OCI-LY7 (cell line): ENCODE measurements around the gene HBE1. TPM values are rescaled to one million over a fixed set of nuclear protein-coding genes. Genes with fewer than 3 reads are reported as not detected.

Experiments used
- BruUV-seq: library from RNA; stranded (reverse); fragments of 400-500 nt; replicated peaks from 2 replicates; lab custom pipeline; 2021; lab: Mats Ljungman, UMichigan
- CTCF ChIA-PET: fragments of 300-600 bp; sonication (Branson Sonifier 250); formaldehyde crosslinking; loops from one replicate; lab custom pipeline; 2022; ENCODE audit warnings: antibody characterized with exemption; ENCODE audit not compliant: unreplicated experiment; lab: Charles Lee
- POLR2A ChIA-PET: fragments of 300-600 bp; sonication (Branson Sonifier 250); formaldehyde crosslinking; loops from one replicate; lab custom pipeline; 2022; ENCODE audit warnings: antibody characterized with exemption; lab: Charles Lee
- DNase-seq: peaks from one replicate; pipeline ENCODE4 v3.0.0-alpha.2; 2015; ENCODE audit warnings: low spot score
- H2AFZ ChIP-seq: fragments of 200-600 bp; sonication (generic), shearing (Covaris generic); 2 replicates; pipeline ENCODE4 v1.6.1; 2014; ENCODE audit warnings: mild to moderate bottlenecking, antibody characterized with exemption, low read length, moderate library complexity
- H3K27ac ChIP-seq: fragments of 200-600 bp; sonication (generic); 2 replicates; pipeline ENCODE4 v1.5.1; 2014; ENCODE audit warnings: mixed run types, low read depth, mild to moderate bottlenecking, moderate library complexity, low read length, inconsistent platforms; ENCODE audit not compliant: poor library complexity, severe bottlenecking
- H3K36me3 ChIP-seq: fragments of 200-600 bp; sonication (generic); 2 replicates; pipeline ENCODE4 v1.6.1; 2014; ENCODE audit warnings: mild to moderate bottlenecking, antibody characterized with exemption, low read length, moderate library complexity, mixed read lengths; ENCODE audit not compliant: insufficient read depth
- H3K4me1 ChIP-seq: fragments of 200-600 bp; sonication (generic); 2 replicates; pipeline ENCODE4 v1.5.1; 2014; ENCODE audit warnings: mild to moderate bottlenecking, low read length; ENCODE audit not compliant: insufficient read depth, poor library complexity, severe bottlenecking
- H3K4me2 ChIP-seq: fragments of 200-600 bp; sonication (generic); 2 replicates; pipeline ENCODE4 v1.6.1; 2014; ENCODE audit warnings: mild to moderate bottlenecking, low read length
- H3K4me3 ChIP-seq: fragments of 200-600 bp; sonication (generic); 2 replicates; pipeline ENCODE4 v1.5.1; 2014; ENCODE audit warnings: mild to moderate bottlenecking, low read depth, low read length; ENCODE audit not compliant: poor library complexity, severe bottlenecking
- H3K79me2 ChIP-seq: fragments of 200-600 bp; sonication (generic); 2 replicates; pipeline ENCODE4 v1.6.1; 2016; ENCODE audit warnings: low read depth, mild to moderate bottlenecking, low read length, moderate library complexity, mixed read lengths; ENCODE audit not compliant: insufficient read depth
- H3K9me2 ChIP-seq: fragments of 200-600 bp; sonication (generic); 2 replicates; pipeline ENCODE4 v1.6.1; 2016; ENCODE audit warnings: mild to moderate bottlenecking, low read length, mixed read lengths; ENCODE audit not compliant: insufficient read depth
- H3K9me3 ChIP-seq: fragments of 200-600 bp; sonication (generic); 2 replicates; pipeline ENCODE4 v1.6.1; 2014; ENCODE audit warnings: mild to moderate bottlenecking, mixed run types, low read length, mixed read lengths
- H4K20me1 ChIP-seq: fragments of 200-600 bp; sonication (generic); 2 replicates; pipeline ENCODE4 v1.6.1; 2014; ENCODE audit warnings: mild to moderate bottlenecking, antibody characterized with exemption, low read length, moderate library complexity, mixed read lengths; ENCODE audit not compliant: insufficient read depth
- EZH2phosphoT487 ChIP-seq: fragments of 200-600 bp; sonication (generic); IDR thresholded peaks from 2 replicates; pipeline ENCODE4 v1.6.1; 2018; ENCODE audit warnings: low read depth, borderline replicate concordance, mild to moderate bottlenecking, mixed run types, antibody characterized with exemption, low read length, moderate library complexity, mixed read lengths
- intact Hi-C: fragments of 100-400 bp; cut with micrococcal nuclease; formaldehyde crosslinking; loops from one replicate; pipeline ENCODE4 v1.10.0; 2022; ENCODE audit not compliant: unreplicated experiment
- total RNA-seq, 2 experiments: library from RNA; depleted of rRNA in 1 of 2; stranded (reverse); fragments of >200 nt in 1 of 2; shearing (Covaris generic) in 1 of 2; gene quantifications; 2 replicates each; pipeline ENCODE4 v1.2.3, GENCODE V29; 2014 to 2022
- TF ChIP-seq, protein P1 (sequence below): fragments of 200-600 bp; sonication (generic); conservative IDR thresholded peaks from 2 replicates; pipeline ENCODE4 v1.5.1; 2014; ENCODE audit warnings: mild to moderate bottlenecking, antibody characterized with exemption, low read length, moderate library complexity, mixed read lengths

HBE1 gene
- total RNA-seq, 2 experiments from 2014 or later: not detected

DNA sequence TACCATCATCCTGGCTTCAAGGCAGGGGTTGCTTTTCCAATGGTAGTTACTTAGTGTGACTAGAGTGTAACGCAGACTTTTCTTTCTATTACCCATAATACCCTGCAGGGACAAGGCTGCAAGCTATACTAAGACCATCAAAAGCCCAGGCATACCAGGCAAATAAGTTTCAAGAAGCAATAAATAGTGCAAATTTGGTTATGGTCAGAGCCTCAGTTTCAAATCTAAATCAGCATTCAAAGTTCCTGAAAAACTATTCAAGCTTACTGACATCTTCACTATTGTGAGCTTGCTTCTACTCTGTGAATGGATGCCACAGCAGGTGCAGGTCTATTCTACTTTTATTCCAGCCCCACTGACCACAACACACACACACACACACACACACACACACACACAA, 40.4 kb downstream of the HBE1 start:
- POLR2A ChIA-PET: interaction anchor here (0.6 to 0.7 kb wide), 2 partner anchors 11 to 18 kb away, joined by 3 read pairs; no protein-coding TSS in a partner anchor
- Histone ChIP-seq H4K20me1 (no peaks in the 10 kb centered on the region), H3K4me1 (no peaks in the 10 kb centered on the region), H3K4me2 (no peak overlapping the region), H3K79me2 (no peaks in the 10 kb centered on the region), H3K9me3 (no peaks in the 10 kb centered on the region), H3K9me2 (no peaks in the 10 kb centered on the region), H2AFZ (no peak overlapping the region), H3K27ac (no peak overlapping the region), H3K36me3 (no peaks in the 10 kb centered on the region), H3K4me3 (no peak overlapping the region)
- BruUV-seq: no TSS peak
- CTCF ChIA-PET: no interaction called here
- TF ChIP-seq, protein P1, sequence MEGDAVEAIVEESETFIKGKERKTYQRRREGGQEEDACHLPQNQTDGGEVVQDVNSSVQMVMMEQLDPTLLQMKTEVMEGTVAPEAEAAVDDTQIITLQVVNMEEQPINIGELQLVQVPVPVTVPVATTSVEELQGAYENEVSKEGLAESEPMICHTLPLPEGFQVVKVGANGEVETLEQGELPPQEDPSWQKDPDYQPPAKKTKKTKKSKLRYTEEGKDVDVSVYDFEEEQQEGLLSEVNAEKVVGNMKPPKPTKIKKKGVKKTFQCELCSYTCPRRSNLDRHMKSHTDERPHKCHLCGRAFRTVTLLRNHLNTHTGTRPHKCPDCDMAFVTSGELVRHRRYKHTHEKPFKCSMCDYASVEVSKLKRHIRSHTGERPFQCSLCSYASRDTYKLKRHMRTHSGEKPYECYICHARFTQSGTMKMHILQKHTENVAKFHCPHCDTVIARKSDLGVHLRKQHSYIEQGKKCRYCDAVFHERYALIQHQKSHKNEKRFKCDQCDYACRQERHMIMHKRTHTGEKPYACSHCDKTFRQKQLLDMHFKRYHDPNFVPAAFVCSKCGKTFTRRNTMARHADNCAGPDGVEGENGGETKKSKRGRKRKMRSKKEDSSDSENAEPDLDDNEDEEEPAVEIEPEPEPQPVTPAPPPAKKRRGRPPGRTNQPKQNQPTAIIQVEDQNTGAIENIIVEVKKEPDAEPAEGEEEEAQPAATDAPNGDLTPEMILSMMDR: no peak
- TF ChIP-seq EZH2phosphoT487: no peak
- DNase-seq: no peak
- intact Hi-C loops: no loop called here

DNA sequence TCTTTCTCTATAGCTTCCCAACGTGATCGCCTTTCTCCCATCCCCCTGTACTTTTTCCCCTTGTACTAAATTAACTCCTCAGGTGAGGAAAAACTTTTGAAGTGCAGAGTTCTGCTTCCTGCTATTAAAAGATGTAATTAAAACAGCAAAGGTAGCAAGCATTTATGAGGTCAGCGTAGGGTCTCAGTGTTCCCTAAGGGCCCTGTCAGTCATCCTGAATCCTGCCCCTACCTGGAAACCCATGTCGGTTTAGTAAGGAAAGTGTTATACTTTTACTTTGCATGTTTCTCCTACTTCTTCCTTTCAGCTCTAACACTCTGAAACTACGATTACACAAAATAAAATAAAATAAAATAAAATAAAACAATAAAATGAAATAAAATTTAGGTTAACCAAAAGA, 41.6 kb downstream of the HBE1 start:
- TF ChIP-seq, protein P1: no peak
- no peak for TF ChIP-seq EZH2phosphoT487
- Histone ChIP-seq H3K79me2 (no peaks in the 10 kb centered on the region), H3K36me3 (no peaks in the 10 kb centered on the region), H3K4me3 (no peak overlapping the region), H3K9me2 (no peaks in the 10 kb centered on the region), H3K4me2 (no peak overlapping the region), H3K27ac (no peak overlapping the region), H3K9me3 (no peaks in the 10 kb centered on the region), H2AFZ (no peak overlapping the region), H4K20me1 (no peaks in the 10 kb centered on the region), H3K4me1 (no peaks in the 10 kb centered on the region)
- DNase-seq: no peak
- intact Hi-C loops: no loop called here
- no TSS peak for BruUV-seq
- CTCF ChIA-PET: no interaction called here
- POLR2A ChIA-PET: no interaction called here

DNA sequence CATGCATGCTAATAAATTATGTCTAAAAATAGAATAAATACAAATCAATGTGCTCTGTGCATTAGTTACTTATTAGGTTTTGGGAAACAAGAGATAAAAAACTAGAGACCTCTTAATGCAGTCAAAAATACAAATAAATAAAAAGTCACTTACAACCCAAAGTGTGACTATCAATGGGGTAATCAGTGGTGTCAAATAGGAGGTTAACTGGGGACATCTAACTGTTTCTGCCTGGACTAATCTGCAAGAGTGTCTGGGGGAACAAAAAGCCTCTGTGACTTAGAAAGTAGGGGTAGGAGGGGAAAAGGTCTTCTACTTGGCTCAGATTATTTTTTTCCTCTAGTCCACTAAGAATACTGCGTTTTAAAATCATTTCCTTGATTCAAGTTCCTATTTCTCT, 42.1 kb downstream of the HBE1 start:
- H3K79me2 ChIP-seq: no peaks in the 10 kb centered on the region
- no peaks in the 10 kb centered on the region for H3K9me2 ChIP-seq
- no peaks in the 10 kb centered on the region for H4K20me1 ChIP-seq
- ChIA-PET POLR2A (no interaction called here), CTCF (no interaction called here)
- no peak for DNase-seq
- no peak overlapping the region for H3K27ac ChIP-seq
- no peak overlapping the region for H3K4me3 ChIP-seq
- H3K4me1 ChIP-seq: no peaks in the 10 kb centered on the region
- H3K9me3 ChIP-seq: no peaks in the 10 kb centered on the region
- no peak overlapping the region for H2AFZ ChIP-seq
- intact Hi-C loops: no loop called here
- TF ChIP-seq, protein P1: no peak
- TF ChIP-seq EZH2phosphoT487: no peak
- no TSS peak for BruUV-seq
- H3K4me2 ChIP-seq: no peak overlapping the region
- H3K36me3 ChIP-seq: no peaks in the 10 kb centered on the region
